Large intestine (tissue), 3 donors: ENCODE data around the gene COMMD7. TPM values are rescaled to one million over a fixed set of nuclear protein-coding genes. Genes with fewer than 3 reads are reported as not detected.

ENCODE experiments used
- DNase-seq, 2 donors: peaks; one replicate each; pipeline versions ENCODE4 v3.0.0 to v3.0.0-alpha.2; 2013
- H3K27ac ChIP-seq: one replicate; pipeline ENCODE4 v1.5.1; 2013; ENCODE audit warnings: low read length
- H3K27me3 ChIP-seq: 2 replicates; pipeline ENCODE4 v1.6.1; 2013; ENCODE audit warnings: low read length; ENCODE audit not compliant: control insufficient read depth, insufficient read depth
- H3K36me3 ChIP-seq: 2 replicates; pipeline ENCODE4 v1.6.1; 2013; ENCODE audit warnings: low read length; ENCODE audit not compliant: control insufficient read depth, insufficient read depth
- H3K4me1 ChIP-seq: one replicate; pipeline ENCODE4 v1.6.1; 2013; ENCODE audit warnings: low read length; ENCODE audit not compliant: control insufficient read depth, insufficient read depth
- H3K4me3 ChIP-seq: one replicate; pipeline ENCODE4 v1.5.1; 2013; ENCODE audit warnings: low read length
- H3K9me3 ChIP-seq: one replicate; pipeline ENCODE4 v1.6.1; 2013; ENCODE audit warnings: mild to moderate bottlenecking, low read depth, low read length, moderate library complexity; ENCODE audit not compliant: control insufficient read depth
- WGBS: methylation state at CpG from one replicate; pipeline ENCODE4 v1.1.5; 2013; ENCODE audit warnings: low lambda C conversion rate; ENCODE audit not compliant: insufficient coverage; 5-methylcytosine and 5-hydroxymethylcytosine counted together
- polyA plus RNA-seq: library from polyadenylated mRNA; unstranded; fragments of 120-200 nt; gene quantifications from one replicate; pipeline ENCODE4 v1.2.1, GENCODE V29; 2013

The COMMD7 gene
- polyA plus RNA-seq, 1 donor, result 40.1 TPM

DNA sequence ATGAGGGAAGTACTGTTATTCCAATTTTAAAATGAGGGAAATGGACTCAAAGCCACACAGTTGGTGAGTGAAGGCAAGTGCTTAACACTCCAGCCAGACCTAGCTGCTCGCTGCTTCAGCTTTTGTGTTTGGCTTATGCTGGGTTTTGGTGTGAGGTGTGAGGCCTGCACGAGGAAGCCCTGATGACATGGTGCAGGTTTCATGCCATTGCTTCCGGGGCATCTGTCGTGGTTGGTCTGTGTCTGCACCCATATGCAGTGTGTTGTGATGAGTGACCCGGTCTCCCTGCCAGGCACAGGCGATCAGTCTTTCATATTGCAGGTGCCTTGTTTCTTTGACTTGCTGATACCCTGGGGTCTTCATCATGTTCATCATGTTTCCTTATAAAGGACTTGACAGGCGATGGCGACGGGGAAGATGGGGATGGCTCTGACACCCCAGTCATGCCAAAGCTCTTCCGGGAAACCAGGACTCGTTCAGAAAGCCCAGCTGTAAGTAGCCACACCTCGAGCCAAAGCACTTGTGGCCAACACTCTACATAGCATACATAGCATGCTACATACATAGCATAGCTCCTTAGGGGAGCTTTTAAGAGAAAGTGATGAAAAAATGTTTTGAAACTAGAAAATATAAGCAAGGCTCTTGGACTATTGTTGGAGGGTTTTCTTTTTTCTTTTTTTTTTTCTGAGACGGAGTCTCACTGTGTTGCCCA lies 41.3 kb upstream of the COMMD7 start:
- H3K4me3 ChIP-seq, result no peak overlapping the region
- no peaks in the 10 kb centered on the region for H3K4me1 ChIP-seq
- no CpG with 5 or more reads among the region's 13 CpGs for WGBS
- H3K36me3 ChIP-seq, result peaks cover 3% of the 10 kb centered on the region
- H3K27ac ChIP-seq, result no peak overlapping the region
- no peaks in the 10 kb centered on the region for H3K27me3 ChIP-seq
- no peaks in the 10 kb centered on the region for H3K9me3 ChIP-seq
- no peak for DNase-seq

- no peak overlapping the region for H3K27ac ChIP-seq
- H3K36me3 ChIP-seq, result no peaks in the 10 kb centered on the region
- H3K27me3 ChIP-seq, result no peaks in the 10 kb centered on the region
- no peaks in the 10 kb centered on the region for H3K9me3 ChIP-seq
- no peak overlapping the region for H3K4me3 ChIP-seq
- DNase-seq, result peak in 1 of 2 donors; percentile 44
- WGBS, result 94% methylated on average over 2 of the region's 18 CpGs
- peaks cover 7% of the 10 kb centered on the region for H3K4me1 ChIP-seq
Observed at GRCh38 chr20:32780749-32781655, 37.7 kb upstream of the COMMD7 start.

GRCh38 chr20:32780278-32780677 lies 37.0 kb upstream of the COMMD7 start:
- no peaks in the 10 kb centered on the region for H3K36me3 ChIP-seq
- no peaks in the 10 kb centered on the region for H3K27me3 ChIP-seq
- no peak overlapping the region for H3K4me3 ChIP-seq
- DNase-seq, result no peak
- no peak overlapping the region for H3K27ac ChIP-seq
- peaks cover 7% of the 10 kb centered on the region for H3K4me1 ChIP-seq
- no peaks in the 10 kb centered on the region for H3K9me3 ChIP-seq
- no CpG with 5 or more reads among the region's 16 CpGs for WGBS

DNA sequence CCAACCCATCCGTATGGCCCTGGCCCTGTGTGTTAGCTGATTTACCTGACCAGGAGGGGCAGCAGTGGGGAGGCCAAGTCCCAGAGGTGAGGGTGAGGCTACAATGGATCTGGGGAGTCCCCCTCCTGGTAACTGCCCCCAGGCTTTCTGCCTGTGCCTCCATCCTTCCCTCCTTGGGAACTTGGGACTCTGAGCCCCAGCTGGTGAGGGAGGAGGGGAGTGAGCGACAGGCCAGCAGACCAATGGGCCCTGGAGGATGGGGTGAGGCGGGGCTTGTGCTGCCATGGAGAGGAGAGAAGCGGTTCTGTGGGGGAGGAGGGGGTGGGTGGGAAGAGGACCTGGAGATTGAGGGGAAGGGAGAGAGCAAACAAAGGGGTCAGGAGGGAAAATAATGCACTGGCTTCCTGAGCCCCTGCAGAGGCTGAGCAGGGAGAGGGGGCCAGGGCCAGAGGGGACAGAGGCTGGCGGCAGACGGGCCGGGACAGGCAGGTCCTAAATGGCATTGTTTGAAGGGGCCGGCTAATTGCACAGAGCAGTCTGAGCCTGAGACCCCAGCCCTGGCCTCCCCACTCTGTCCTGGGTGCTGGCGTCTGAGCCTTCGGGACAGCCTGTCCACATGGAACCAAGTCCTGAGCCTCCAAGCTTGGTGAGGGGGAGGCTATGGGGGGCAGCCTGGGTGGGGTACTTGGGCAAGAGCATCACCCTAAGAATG lies 36.4 kb upstream of the COMMD7 start:
- Histone ChIP-seq H3K4me1 (peaks cover 7% of the 10 kb centered on the region), H3K9me3 (no peaks in the 10 kb centered on the region), H3K4me3 (no peak overlapping the region), H3K36me3 (no peaks in the 10 kb centered on the region), H3K27me3 (no peaks in the 10 kb centered on the region), H3K27ac (no peak overlapping the region)
- no peak for DNase-seq
- WGBS, result no CpG with 5 or more reads among the region's 10 CpGs

GRCh38 chr20:32777177-32777956 lies 34.1 kb upstream of the COMMD7 start:
- Histone ChIP-seq H3K9me3 (no peaks in the 10 kb centered on the region), H3K4me1 (peaks cover 8% of the 10 kb centered on the region), H3K27me3 (no peaks in the 10 kb centered on the region), H3K27ac (no peak overlapping the region), H3K36me3 (no peaks in the 10 kb centered on the region), H3K4me3 (no peak overlapping the region)
- DNase-seq, result no peak
- no CpG with 5 or more reads among the region's 8 CpGs for WGBS

DNA sequence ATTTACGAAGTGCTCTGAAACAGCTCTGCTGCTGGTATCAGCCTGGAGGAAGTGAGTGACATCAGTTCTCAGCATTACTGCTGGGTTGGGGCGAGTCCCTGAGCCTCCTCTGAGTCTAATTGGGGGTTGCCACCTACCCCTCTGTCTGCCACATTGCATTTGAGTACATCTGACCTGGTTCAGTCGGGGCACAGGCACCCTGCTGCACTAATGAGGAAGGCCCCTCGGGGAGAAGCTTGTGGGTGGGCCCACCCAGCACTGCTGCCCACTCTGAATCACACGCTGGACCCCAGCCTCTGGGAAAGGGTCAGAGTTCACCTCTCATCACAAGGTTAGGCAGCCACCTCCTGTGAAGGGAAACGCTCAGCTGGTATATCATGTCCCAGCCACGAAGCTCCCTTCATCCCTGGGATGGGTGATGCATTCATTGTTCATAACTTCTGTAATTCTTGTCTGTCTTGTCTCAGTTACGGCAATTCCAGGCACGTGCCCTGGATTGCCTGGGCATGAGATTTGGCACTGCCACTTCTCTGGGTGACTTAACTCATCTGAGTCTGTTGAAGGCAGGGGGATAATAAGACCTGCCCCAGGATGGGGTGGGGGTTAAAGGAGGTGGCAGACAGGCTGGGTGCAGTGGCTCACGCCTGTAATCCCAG lies 32.2 kb upstream of the COMMD7 start:
- no peak for DNase-seq
- Histone ChIP-seq H3K9me3 (no peaks in the 10 kb centered on the region), H3K27me3 (no peaks in the 10 kb centered on the region), H3K27ac (no peak overlapping the region), H3K36me3 (no peaks in the 10 kb centered on the region), H3K4me3 (no peak overlapping the region), H3K4me1 (peaks cover 11% of the 10 kb centered on the region)
- no CpG with 5 or more reads among the region's 10 CpGs for WGBS

GRCh38 chr20:32773855-32774254 lies 30.6 kb upstream of the COMMD7 start:
- Histone ChIP-seq H3K36me3 (no peaks in the 10 kb centered on the region), H3K4me1 (peaks cover 11% of the 10 kb centered on the region), H3K4me3 (no peak overlapping the region), H3K9me3 (no peaks in the 10 kb centered on the region), H3K27ac (no peak overlapping the region), H3K27me3 (no peaks in the 10 kb centered on the region)
- DNase-seq, result no peak
- no CpG with 5 or more reads among the region's 8 CpGs for WGBS

- Histone ChIP-seq H3K4me1 (peaks cover 11% of the 10 kb centered on the region), H3K36me3 (no peaks in the 10 kb centered on the region), H3K27ac (no peak overlapping the region), H3K9me3 (no peaks in the 10 kb centered on the region), H3K27me3 (no peaks in the 10 kb centered on the region), H3K4me3 (no peak overlapping the region)
- WGBS, result no CpG with 5 or more reads among the region's 2 CpGs
- DNase-seq, result no peak
Observed at GRCh38 chr20:32773223-32773622, 30.0 kb upstream of the COMMD7 start.

DNA sequence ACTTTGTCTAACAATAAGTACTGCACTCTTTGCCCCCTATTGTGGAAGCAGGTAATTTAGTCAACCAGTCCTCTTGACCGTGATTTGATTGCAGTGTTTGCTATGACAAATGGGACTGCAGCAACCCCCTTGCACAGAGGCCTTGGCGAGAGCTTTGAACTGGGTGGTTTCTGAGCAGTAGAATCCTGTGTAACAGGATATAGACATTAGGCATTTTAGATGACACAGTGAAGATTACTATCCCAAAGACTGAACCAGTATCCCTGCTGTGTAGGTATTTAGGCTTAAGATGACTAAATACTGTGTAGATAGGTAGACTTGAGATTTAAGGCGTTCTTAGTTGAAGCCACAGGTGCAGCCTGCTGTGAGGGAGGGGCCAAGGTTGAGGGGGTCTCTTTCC lies 28.8 kb upstream of the COMMD7 start:
- DNase-seq, result peak in 1 of 2 donors; percentile 48
- WGBS, result no CpG with 5 or more reads among the region's 3 CpGs
- Histone ChIP-seq H3K27me3 (no peaks in the 10 kb centered on the region), H3K4me1 (peaks cover 6% of the 10 kb centered on the region), H3K36me3 (no peaks in the 10 kb centered on the region), H3K9me3 (no peaks in the 10 kb centered on the region), H3K4me3 (no peak overlapping the region), H3K27ac (no peak overlapping the region)
